Immature natural killer cell (primary cell): ENCODE results near the gene MAP3K1. TPM values are rescaled to one million over a fixed set of nuclear protein-coding genes. Genes with fewer than 3 reads are reported as not detected.

Source experiments
- DNase-seq, 3 donors: peaks; one replicate each; pipeline ENCODE4 v3.0.0; 2022; ENCODE audit warnings: mixed read lengths in 1 of 3
- H3K27ac Mint-ChIP-seq, 6 donors: one replicate each; pipeline ENCODE4 v1.8.0; 2020; ENCODE audit warnings: mixed read lengths in 6 of 6, mild to moderate bottlenecking in 5 of 6, inconsistent platforms in 4 of 6, moderate library complexity in 3 of 6
- H3K27me3 Mint-ChIP-seq, 3 donors: one replicate each; pipeline ENCODE4 v1.8.0; 2020 to 2021; ENCODE audit warnings: low read depth in 3 of 3, mild to moderate bottlenecking in 3 of 3, mixed read lengths in 3 of 3, moderate library complexity in 3 of 3, inconsistent platforms in 1 of 3
- H3K36me3 Mint-ChIP-seq, 3 donors: one replicate each; pipeline ENCODE4 v1.8.0; 2020; ENCODE audit warnings: mixed read lengths in 3 of 3, inconsistent platforms in 2 of 3, mild to moderate bottlenecking in 2 of 3
- H3K4me1 Mint-ChIP-seq, 2 donors: one replicate each; pipeline ENCODE4 v1.8.0; 2020; ENCODE audit warnings: inconsistent platforms in 2 of 2, mild to moderate bottlenecking in 2 of 2, mixed read lengths in 2 of 2, moderate library complexity in 1 of 2
- H3K4me3 Mint-ChIP-seq, 5 donors: one replicate each; pipeline ENCODE4 v1.8.0; 2020; ENCODE audit warnings: mild to moderate bottlenecking in 5 of 5, mixed read lengths in 5 of 5, inconsistent platforms in 3 of 5, moderate library complexity in 3 of 5
- H3K9me3 Mint-ChIP-seq, 6 donors: one replicate each; pipeline ENCODE4 v1.8.0; 2020; ENCODE audit warnings: mild to moderate bottlenecking in 6 of 6, mixed read lengths in 6 of 6, inconsistent platforms in 4 of 6, moderate library complexity in 3 of 6
- polyA plus RNA-seq, 3 donors: library from polyadenylated mRNA; unstranded; fragments of 300-500 nt; fragmentation: Illumina TruSeq; gene quantifications; one replicate each; pipeline ENCODE4 v1.2.3, GENCODE V29; 2021

Gene MAP3K1
- polyA plus RNA-seq, 3 donors from 2014 or later, result 5.8 to 16.7 (median 10.2) TPM

- Mint-ChIP-seq H3K27ac (no peak overlapping the region), H3K27me3 (no peaks in the 10 kb centered on the region), H3K4me3 (no peak overlapping the region), H3K4me1 (peaks cover 5 to 21% of the 10 kb centered on the region in 2 donors), H3K36me3 (peaks cover 3 to 11% (median 11%) of the 10 kb centered on the region in 3 donors), H3K9me3 (no peaks in the 10 kb centered on the region)
- no peak for DNase-seq
These were observed 47.6 kb downstream of the MAP3K1 start for GRCh38 chr5:56862909-56863308.

- Mint-ChIP-seq H3K9me3 (no peaks in the 10 kb centered on the region), H3K4me3 (no peak overlapping the region), H3K27me3 (peaks cover 2 to 3% (median 2%) of the 10 kb centered on the region in 3 donors), H3K4me1 (peaks cover 0 to 6% of the 10 kb centered on the region in 2 donors), H3K36me3 (peaks cover 5 to 41% (median 24%) of the 10 kb centered on the region in 3 donors), H3K27ac (peak overlapping the region in 2 of 6 donors; percentile 6 to 30)
- DNase-seq, result no peak
These were observed 56.4 kb downstream of the MAP3K1 start for GRCh38 chr5:56871777-56872176.

- no peak overlapping the region for H3K4me3 Mint-ChIP-seq
- peaks cover 2 to 3% (median 3%) of the 10 kb centered on the region in 3 donors for H3K27me3 Mint-ChIP-seq
- H3K4me1 Mint-ChIP-seq, result peaks cover 4 to 10% of the 10 kb centered on the region in 2 donors
- H3K9me3 Mint-ChIP-seq, result no peaks in the 10 kb centered on the region
- H3K27ac Mint-ChIP-seq, result peak overlapping the region in 4 of 6 donors; percentile 12 to 68 (median 52)
- peaks cover 7 to 46% (median 33%) of the 10 kb centered on the region in 3 donors for H3K36me3 Mint-ChIP-seq
- no peak for DNase-seq
These were observed 57.7 kb downstream of the MAP3K1 start for GRCh38 chr5:56873056-56873455.

GRCh38 chr5:56876327-56876726, 61.0 kb downstream of the MAP3K1 start:
- H3K4me3 Mint-ChIP-seq, result no peak overlapping the region
- H3K27ac Mint-ChIP-seq, result no peak overlapping the region
- no peak for DNase-seq
- H3K4me1 Mint-ChIP-seq, result peaks cover 5 to 10% of the 10 kb centered on the region in 2 donors
- peaks cover 14 to 54% (median 32%) of the 10 kb centered on the region in 3 donors for H3K36me3 Mint-ChIP-seq
- H3K9me3 Mint-ChIP-seq, result no peaks in the 10 kb centered on the region
- peaks cover 2 to 3% (median 3%) of the 10 kb centered on the region in 3 donors for H3K27me3 Mint-ChIP-seq

- no peak overlapping the region for H3K4me3 Mint-ChIP-seq
- peaks cover 27 to 62% (median 38%) of the 10 kb centered on the region in 3 donors for H3K36me3 Mint-ChIP-seq
- no peak for DNase-seq
- no peaks in the 10 kb centered on the region for H3K9me3 Mint-ChIP-seq
- H3K27me3 Mint-ChIP-seq, result peaks cover 0 to 1% (median 0%) of the 10 kb centered on the region in 3 donors
- peak overlapping the region in 1 of 6 donors; percentile 23 for H3K27ac Mint-ChIP-seq
- H3K4me1 Mint-ChIP-seq, result peaks cover 3 to 5% of the 10 kb centered on the region in 2 donors
These were observed 66.2 kb downstream of the MAP3K1 start for GRCh38 chr5:56881571-56881970.

GRCh38 chr5:56893251-56893951, 78.1 kb downstream of the MAP3K1 start:
- Mint-ChIP-seq H3K4me3 (no peak overlapping the region), H3K4me1 (peaks cover 5 to 13% of the 10 kb centered on the region in 2 donors), H3K36me3 (peaks cover 7 to 44% (median 18%) of the 10 kb centered on the region in 3 donors), H3K27me3 (peaks cover 0 to 3% (median 0%) of the 10 kb centered on the region in 3 donors), H3K27ac (peak overlapping the region in 2 of 6 donors; percentile 46 to 66), H3K9me3 (no peaks in the 10 kb centered on the region)
- DNase-seq, result no peak

GRCh38 chr5:56896763-56897162, 81.4 kb downstream of the MAP3K1 start:
- no peak overlapping the region for H3K4me3 Mint-ChIP-seq
- no peak overlapping the region for H3K27ac Mint-ChIP-seq
- peaks cover 0 to 20% (median 4%) of the 10 kb centered on the region in 3 donors for H3K36me3 Mint-ChIP-seq
- H3K27me3 Mint-ChIP-seq, result peaks cover 0 to 3% (median 0%) of the 10 kb centered on the region in 3 donors
- DNase-seq, result no peak
- H3K4me1 Mint-ChIP-seq, result peaks cover 5 to 13% of the 10 kb centered on the region in 2 donors
- no peaks in the 10 kb centered on the region for H3K9me3 Mint-ChIP-seq

GRCh38 chr5:56898213-56898612, 82.9 kb downstream of the MAP3K1 start:
- DNase-seq, result no peak
- Mint-ChIP-seq H3K4me3 (no peak overlapping the region), H3K27ac (no peak overlapping the region), H3K27me3 (peaks cover 0 to 3% (median 0%) of the 10 kb centered on the region in 3 donors), H3K4me1 (peaks cover 5 to 8% of the 10 kb centered on the region in 2 donors), H3K36me3 (peaks cover 0 to 12% (median 0%) of the 10 kb centered on the region in 3 donors), H3K9me3 (no peaks in the 10 kb centered on the region)

GRCh38 chr5:56900395-56900794, 85.0 kb downstream of the MAP3K1 start:
- Mint-ChIP-seq H3K27ac (no peak overlapping the region), H3K4me3 (no peak overlapping the region), H3K9me3 (no peaks in the 10 kb centered on the region), H3K36me3 (peaks cover 0 to 3% (median 0%) of the 10 kb centered on the region in 3 donors), H3K4me1 (no peaks in the 10 kb centered on the region), H3K27me3 (peaks cover 0 to 7% (median 5%) of the 10 kb centered on the region in 3 donors)
- no peak for DNase-seq

GRCh38 chr5:56900858-56901578, 85.7 kb downstream of the MAP3K1 start:
- Mint-ChIP-seq H3K27me3 (peaks cover 0 to 8% (median 5%) of the 10 kb centered on the region in 3 donors), H3K36me3 (no peaks in the 10 kb centered on the region), H3K9me3 (no peaks in the 10 kb centered on the region), H3K27ac (no peak overlapping the region), H3K4me1 (no peaks in the 10 kb centered on the region), H3K4me3 (no peak overlapping the region)
- DNase-seq, result peak; percentile 37 to 56 (median 41)

- Mint-ChIP-seq H3K4me1 (peaks cover 20 to 25% of the 10 kb centered on the region in 2 donors), H3K27me3 (peaks cover 3 to 13% (median 5%) of the 10 kb centered on the region in 3 donors), H3K9me3 (no peaks in the 10 kb centered on the region), H3K4me3 (peak overlapping the region; percentile 92 to 97 (median 96)), H3K36me3 (no peaks in the 10 kb centered on the region), H3K27ac (peak overlapping the region; percentile 75 to 94 (median 90))
- no peak for DNase-seq
These were observed 93.6 kb downstream of the MAP3K1 start for GRCh38 chr5:56908942-56909293.

- Mint-ChIP-seq H3K4me1 (peaks cover 20 to 25% of the 10 kb centered on the region in 2 donors), H3K9me3 (no peaks in the 10 kb centered on the region), H3K36me3 (no peaks in the 10 kb centered on the region), H3K4me3 (peak within 1 kb of the TSS; percentile 92 to 97 (median 96)), H3K27ac (peak within 1 kb of the TSS; percentile 75 to 95 (median 94)), H3K27me3 (peaks cover 3 to 8% (median 4%) of the 10 kb centered on the region in 3 donors)
- DNase-seq, result peak; percentile 88 to 91 (median 89)
These were observed 94.2 kb downstream of the MAP3K1 start, which contains the start of gene SETD9 for GRCh38 chr5:56909294-56910209. SETD9 (plus strand) TSS chr5:56909596; CDS start chr5:56909646, 50 bp downstream.
